Activated CD4-positive, alpha-beta memory T cell treated with anti-CD3 and anti-CD28 coated beads, Interleukin-2, amount 10 ng/mL, durations not matched to agents 7 days and 5 days (primary cell): ENCODE results near the gene FAM72A. TPM values are rescaled to one million over a fixed set of nuclear protein-coding genes. Genes with fewer than 3 reads are reported as not detected.
"Not testable (repeated sequence)": the region's sequence is repeated elsewhere in the genome, so short reads cannot be mapped to it uniquely, and the experiment has no call there.

ENCODE experiments used
- CTCF ChIA-PET: fragments of 350-600 bp; sonication (Branson Sonifier 250); formaldehyde crosslinking; loops from one replicate; lab custom pipeline; 2021; ENCODE audit warnings: antibody characterized with exemption, inconsistent platforms; lab: Charles Lee
- POLR2A ChIA-PET: fragments of 350-600 bp; sonication (Branson Sonifier 250); formaldehyde crosslinking; loops from one replicate; lab custom pipeline; 2021; ENCODE audit warnings: antibody characterized with exemption; lab: Charles Lee
- DNase-seq: peaks from one replicate; pipeline ENCODE4 v3.0.0-alpha.2; 2020
- H3K27ac Mint-ChIP-seq: one replicate; pipeline ENCODE4 v1.8.0; 2021; ENCODE audit warnings: mild to moderate bottlenecking, mixed read lengths
- H3K27me3 Mint-ChIP-seq: one replicate; pipeline ENCODE4 v1.8.0; 2021; ENCODE audit warnings: mixed read lengths
- H3K36me3 Mint-ChIP-seq: one replicate; pipeline ENCODE4 v1.8.0; 2021; ENCODE audit warnings: low read depth, mixed read lengths
- H3K4me1 Mint-ChIP-seq: one replicate; pipeline ENCODE4 v1.8.0; 2021; ENCODE audit warnings: mixed read lengths
- H3K4me3 Mint-ChIP-seq: one replicate; pipeline ENCODE4 v1.8.0; 2021; ENCODE audit warnings: mild to moderate bottlenecking, mixed read lengths
- H3K9me3 Mint-ChIP-seq: one replicate; pipeline ENCODE4 v1.8.0; 2021; ENCODE audit warnings: mixed read lengths
- total RNA-seq, 2 experiments: library from RNA; stranded (reverse); gene quantifications; one replicate each; pipeline ENCODE4 v1.2.3, GENCODE V29; 2021

The FAM72A gene
- 10 to 100 TPM; 31.6 to 34.1 TPM for total RNA-seq

- H3K36me3 Mint-ChIP-seq, POLR2A ChIA-PET, H3K27me3 Mint-ChIP-seq, CTCF ChIA-PET, H3K4me1 Mint-ChIP-seq, H3K9me3 Mint-ChIP-seq: not testable (repeated sequence)
- peak within 1 kb of the TSS; percentile 78 for H3K27ac Mint-ChIP-seq
- H3K4me3 Mint-ChIP-seq, result peak within 1 kb of the TSS; percentile 80
- DNase-seq, result peak; percentile 98
Measured at GRCh38 chr1:206202789-206203363, at the start of gene FAM72A. Gene FAM72A (minus strand): TSS chr1:206202839. CDS start chr1:206202025, 814 bp downstream.

GRCh38 chr1:206250953-206251681 lies 48.5 kb upstream of the FAM72A start:
- H3K36me3 Mint-ChIP-seq, H3K9me3 Mint-ChIP-seq, H3K4me3 Mint-ChIP-seq, H3K4me1 Mint-ChIP-seq, H3K27me3 Mint-ChIP-seq, CTCF ChIA-PET, DNase-seq, POLR2A ChIA-PET, H3K27ac Mint-ChIP-seq: not testable (repeated sequence)

DNA sequence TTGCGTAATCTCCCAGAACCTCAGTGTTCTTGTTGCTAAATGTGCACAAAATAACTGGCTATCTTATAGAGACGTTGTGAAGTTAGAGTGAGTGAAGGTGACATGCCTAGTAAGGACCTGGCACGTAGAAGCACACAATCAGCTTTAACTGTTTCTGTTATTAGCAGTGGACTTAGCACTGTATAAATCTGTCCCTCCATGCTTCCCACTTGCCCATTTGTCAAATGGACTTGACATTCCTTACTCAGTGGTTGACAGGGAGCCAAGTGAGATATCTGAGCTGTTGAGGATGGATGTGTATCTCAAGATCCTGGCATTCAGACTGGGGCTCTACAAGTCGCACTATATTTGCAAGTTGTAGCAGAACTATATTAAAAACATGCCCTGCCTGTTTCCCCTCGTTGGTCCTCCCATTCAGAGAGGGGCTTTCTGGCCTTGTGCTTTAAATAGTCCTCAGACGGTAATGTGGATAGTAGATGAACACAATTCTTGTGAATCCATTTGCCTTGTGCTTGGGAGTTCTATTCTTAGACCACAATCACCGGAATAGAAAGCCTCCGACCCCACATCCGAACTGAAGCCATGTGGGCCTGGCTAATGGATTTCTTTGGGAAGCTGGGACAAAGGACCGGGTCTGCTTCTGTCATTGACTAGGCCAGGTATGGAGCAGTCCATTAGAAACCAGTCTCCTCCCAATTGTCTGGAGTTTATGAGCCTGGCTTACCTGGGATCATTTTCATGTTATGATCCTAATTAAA lies 43.7 kb upstream of the FAM72A start:
- DNase-seq, H3K27me3 Mint-ChIP-seq, CTCF ChIA-PET: not testable (repeated sequence)

DNA sequence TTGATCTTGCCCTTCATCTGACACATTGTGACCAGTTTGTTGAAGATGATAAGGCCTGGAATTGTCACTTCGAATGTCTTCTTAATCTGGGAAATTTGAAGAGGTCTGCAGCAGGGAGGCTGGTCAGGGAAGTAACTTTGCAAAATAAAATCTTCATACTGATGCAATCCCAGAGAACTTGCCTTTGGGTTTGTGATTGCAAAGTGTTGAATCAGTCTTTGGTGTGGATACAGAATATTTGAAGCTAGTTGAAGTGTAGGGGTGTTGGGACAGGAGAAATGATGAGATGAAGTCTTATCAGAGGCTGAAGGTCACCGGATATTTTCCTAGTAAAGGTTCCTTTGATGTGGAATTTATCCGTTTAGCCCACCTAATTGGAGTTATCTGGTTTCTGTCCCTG lies 42.8 kb upstream of the FAM72A start:
- H3K27me3 Mint-ChIP-seq, POLR2A ChIA-PET, H3K27ac Mint-ChIP-seq, H3K36me3 Mint-ChIP-seq, H3K9me3 Mint-ChIP-seq, CTCF ChIA-PET, H3K4me3 Mint-ChIP-seq, H3K4me1 Mint-ChIP-seq, DNase-seq: not testable (repeated sequence)

More for the DNA sequence above, 43.7 kb upstream of the FAM72A start:
- H3K36me3 Mint-ChIP-seq, POLR2A ChIA-PET, H3K4me3 Mint-ChIP-seq, H3K4me1 Mint-ChIP-seq, H3K27ac Mint-ChIP-seq, H3K9me3 Mint-ChIP-seq: not testable (repeated sequence)

DNA sequence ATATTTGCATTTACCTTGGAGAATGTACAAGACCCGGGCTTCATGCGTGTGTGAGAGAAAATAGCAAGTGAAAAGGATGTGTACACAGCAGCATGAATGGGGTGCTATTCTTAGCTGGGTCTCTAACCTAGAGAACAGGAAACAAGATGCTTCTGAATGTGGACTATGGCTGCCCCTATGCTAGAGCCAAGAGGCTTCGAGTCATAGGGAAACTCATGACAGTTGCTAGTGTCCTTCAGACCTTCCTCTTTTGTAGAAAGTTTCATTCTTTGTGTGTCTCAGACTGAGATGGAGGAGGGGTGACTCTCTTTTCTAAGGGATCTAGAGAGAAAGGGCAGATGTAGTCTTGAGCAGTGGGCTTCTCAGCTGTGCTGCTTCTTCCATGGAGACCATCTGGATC lies 40.7 kb upstream of the FAM72A start:
- H3K27me3 Mint-ChIP-seq, H3K4me1 Mint-ChIP-seq, H3K36me3 Mint-ChIP-seq, POLR2A ChIA-PET, H3K4me3 Mint-ChIP-seq, H3K27ac Mint-ChIP-seq, CTCF ChIA-PET, H3K9me3 Mint-ChIP-seq: not testable (repeated sequence)
- DNase-seq, result peak; percentile 22

GRCh38 chr1:206240288-206240687 lies 37.6 kb upstream of the FAM72A start:
- H3K27ac Mint-ChIP-seq, H3K36me3 Mint-ChIP-seq, H3K4me1 Mint-ChIP-seq, H3K9me3 Mint-ChIP-seq, H3K27me3 Mint-ChIP-seq, H3K4me3 Mint-ChIP-seq, POLR2A ChIA-PET, CTCF ChIA-PET, DNase-seq: not testable (repeated sequence)

DNA sequence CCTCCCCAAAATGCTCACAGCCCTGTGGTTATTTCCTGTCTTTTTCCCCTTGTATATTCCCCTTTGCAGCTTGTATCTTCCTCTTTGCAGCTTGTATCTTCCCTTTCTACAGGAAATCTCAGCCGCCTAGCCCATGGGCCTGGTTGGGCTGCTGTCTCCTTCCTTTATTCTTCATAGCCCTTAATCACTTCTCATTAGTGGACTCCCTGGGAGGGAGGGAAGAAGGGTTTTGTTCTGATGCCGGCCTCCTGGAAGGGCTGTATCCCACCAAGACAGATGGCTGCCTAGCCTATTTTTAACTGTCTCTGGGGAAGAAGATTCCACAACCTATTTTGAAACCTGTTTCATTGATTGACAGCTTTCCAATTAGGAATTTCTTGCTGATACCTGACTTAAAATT lies 32.6 kb upstream of the FAM72A start:
- POLR2A ChIA-PET, H3K4me1 Mint-ChIP-seq, H3K9me3 Mint-ChIP-seq, CTCF ChIA-PET, H3K27me3 Mint-ChIP-seq, H3K4me3 Mint-ChIP-seq, DNase-seq, H3K36me3 Mint-ChIP-seq, H3K27ac Mint-ChIP-seq: not testable (repeated sequence)

DNA sequence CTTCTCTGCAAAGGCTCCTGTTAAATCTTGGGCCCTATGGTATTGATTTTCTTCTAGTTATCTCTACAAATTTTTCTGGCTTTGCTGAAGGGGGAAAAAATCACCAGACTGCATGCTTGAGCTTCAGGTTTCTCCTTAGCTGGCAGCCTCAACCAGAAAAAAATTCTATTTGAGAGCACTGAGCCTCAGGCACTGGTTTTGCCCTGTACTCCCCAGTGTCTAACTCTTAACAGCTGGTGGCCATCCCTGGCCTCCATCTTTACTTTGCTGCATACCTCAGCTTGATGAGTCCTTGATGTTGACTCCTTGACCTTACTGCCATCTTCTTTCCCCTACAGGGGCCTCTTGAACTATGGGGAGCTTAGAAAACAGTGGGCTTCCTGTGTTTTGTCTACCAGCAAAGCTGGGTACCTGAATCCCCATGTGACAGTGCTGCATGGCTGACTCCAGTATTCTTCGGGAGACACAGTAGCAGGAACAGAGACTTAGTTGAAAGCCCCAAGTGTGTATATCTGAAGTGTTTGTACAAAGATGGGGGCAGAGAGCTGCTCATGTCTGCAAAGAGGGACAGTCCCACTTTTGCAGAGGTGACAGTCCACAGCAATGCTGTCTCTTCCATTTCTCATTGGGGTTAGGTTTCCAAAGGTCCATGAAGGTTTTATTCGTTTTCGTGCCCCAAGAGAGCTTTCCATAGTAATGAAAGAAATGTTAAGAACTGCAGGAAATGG lies 31.7 kb upstream of the FAM72A start:
- H3K27me3 Mint-ChIP-seq, CTCF ChIA-PET, POLR2A ChIA-PET, H3K4me1 Mint-ChIP-seq, H3K9me3 Mint-ChIP-seq, H3K27ac Mint-ChIP-seq, H3K36me3 Mint-ChIP-seq, H3K4me3 Mint-ChIP-seq, DNase-seq: not testable (repeated sequence)

GRCh38 chr1:206232970-206233645 lies 30.5 kb upstream of the FAM72A start:
- H3K27me3 Mint-ChIP-seq, H3K4me1 Mint-ChIP-seq, DNase-seq, H3K27ac Mint-ChIP-seq, H3K36me3 Mint-ChIP-seq, CTCF ChIA-PET, H3K9me3 Mint-ChIP-seq, POLR2A ChIA-PET, H3K4me3 Mint-ChIP-seq: not testable (repeated sequence)

DNA sequence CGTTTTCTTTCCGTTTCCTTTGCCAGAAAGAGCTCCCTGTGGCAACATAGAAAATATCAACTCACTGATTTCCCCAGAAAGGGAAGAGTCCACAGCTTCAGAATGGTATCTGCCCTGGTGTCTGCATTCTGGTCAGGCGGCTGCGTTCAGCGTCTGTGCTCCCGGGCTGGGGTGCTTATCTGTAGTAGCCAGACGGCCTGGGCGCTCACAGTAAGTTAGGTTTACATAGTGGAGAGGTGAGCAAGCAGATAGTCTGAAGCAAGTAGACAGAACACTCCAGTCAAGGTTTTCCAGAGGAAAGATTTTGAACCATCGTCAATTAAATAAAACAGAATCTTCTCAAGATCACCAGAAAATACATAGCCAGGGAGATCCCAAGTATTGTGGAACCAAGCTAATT lies 29.4 kb upstream of the FAM72A start:
- H3K4me1 Mint-ChIP-seq, POLR2A ChIA-PET, H3K36me3 Mint-ChIP-seq, H3K27ac Mint-ChIP-seq, H3K4me3 Mint-ChIP-seq, H3K27me3 Mint-ChIP-seq, CTCF ChIA-PET, H3K9me3 Mint-ChIP-seq, DNase-seq: not testable (repeated sequence)

DNA sequence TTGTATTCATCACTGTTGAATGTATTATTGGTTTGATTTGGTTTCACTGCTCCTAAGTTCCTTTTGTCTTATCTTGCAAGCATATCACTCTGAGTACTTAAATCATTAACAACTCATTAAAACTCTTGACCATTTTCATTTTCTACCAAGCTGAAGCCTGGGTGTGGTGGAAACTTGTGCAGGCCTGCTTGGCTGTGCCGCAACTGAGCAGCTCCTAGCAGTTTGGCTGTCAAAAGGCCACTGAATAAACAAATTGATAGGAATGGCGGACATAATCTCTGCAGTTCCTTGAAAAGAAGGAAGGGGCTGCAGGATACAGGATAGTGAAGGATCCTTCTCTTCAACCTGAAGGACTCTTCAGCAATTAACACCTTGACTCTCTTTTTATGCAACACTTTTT lies 26.6 kb upstream of the FAM72A start:
- H3K36me3 Mint-ChIP-seq, H3K27ac Mint-ChIP-seq, CTCF ChIA-PET, POLR2A ChIA-PET, H3K4me1 Mint-ChIP-seq, H3K9me3 Mint-ChIP-seq, H3K27me3 Mint-ChIP-seq, DNase-seq, H3K4me3 Mint-ChIP-seq: not testable (repeated sequence)

DNA sequence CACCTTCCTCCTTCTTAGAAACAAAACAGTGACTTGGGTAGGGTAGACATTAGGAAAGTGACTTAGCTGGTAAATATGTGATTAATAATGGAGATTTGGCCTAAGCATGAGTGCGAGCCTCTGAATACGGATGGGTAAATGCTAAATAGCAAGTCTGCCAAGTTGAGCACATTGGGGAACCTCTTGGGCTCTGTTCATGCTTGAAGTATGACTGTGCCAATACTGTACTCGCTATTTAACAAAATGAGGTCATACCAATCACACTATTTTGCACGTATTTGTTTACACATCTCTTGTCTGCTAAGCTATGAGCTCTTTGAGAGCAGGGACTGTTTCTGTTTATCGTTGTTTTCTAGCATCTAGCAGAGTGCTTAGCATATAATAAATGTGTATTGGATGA lies 24.2 kb upstream of the FAM72A start:
- H3K27me3 Mint-ChIP-seq, POLR2A ChIA-PET, H3K4me3 Mint-ChIP-seq, DNase-seq, H3K9me3 Mint-ChIP-seq, CTCF ChIA-PET, H3K4me1 Mint-ChIP-seq, H3K36me3 Mint-ChIP-seq, H3K27ac Mint-ChIP-seq: not testable (repeated sequence)

GRCh38 chr1:206225386-206225785 lies 22.7 kb upstream of the FAM72A start:
- POLR2A ChIA-PET, H3K27ac Mint-ChIP-seq, CTCF ChIA-PET, H3K4me1 Mint-ChIP-seq, H3K4me3 Mint-ChIP-seq, H3K9me3 Mint-ChIP-seq, H3K27me3 Mint-ChIP-seq, H3K36me3 Mint-ChIP-seq, DNase-seq: not testable (repeated sequence)
